Measurements from ENCODE around the gene INO80.

- TF ChIP-seq CTCF (IDR thresholded peaks at IDR 0.05) (no peak), POLR2A (IDR thresholded peaks at IDR 0.05) (no peak), POLR2AphosphoS5 (IDR thresholded peaks at IDR 0.05; ENCODE audit: insufficient read depth in 1 of 2, low read depth in 1 of 2) (no peak)
Observed at GRCh38 chr15:41104234-41104633, 11.8 kb downstream of the INO80 start.

All from vagina (tissue), 2 donors.